Measurements from ENCODE around the gene SDCBP2. TPM values are rescaled to one million over a fixed set of nuclear protein-coding genes. Genes with fewer than 3 reads are reported as not detected.
A peak's percentile ranks its signal among the peaks of the same experiment; 100 is the strongest.

Gene SDCBP2
- total RNA-seq, 4 donors from 2014 or later = 132 to 427 (median 300) TPM

DNA sequence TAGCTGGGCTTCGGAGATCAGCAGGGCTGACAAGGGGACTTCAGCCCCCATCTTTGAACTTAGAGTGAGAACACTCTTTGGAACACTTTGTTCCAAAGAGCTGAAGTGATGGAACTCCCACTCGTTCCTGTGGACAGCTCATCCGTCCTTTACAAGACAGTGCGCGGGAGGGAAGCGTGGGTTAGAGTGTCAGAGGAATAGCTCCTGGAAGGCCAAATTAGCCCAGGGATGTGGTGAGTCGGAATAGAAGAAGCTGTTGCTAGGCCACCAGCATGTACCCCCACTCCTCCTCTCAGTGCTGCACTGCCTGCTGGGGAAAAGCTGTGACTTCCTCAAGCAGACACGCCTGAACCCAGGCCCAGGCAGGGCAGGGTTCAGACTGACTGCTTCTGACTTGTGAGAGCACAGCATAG lies 1.7 kb downstream of the SDCBP2 start:
- H3K4me3 ChIP-seq = peak overlapping the region in 1 of 4 donors; percentile 79
- no peaks in the 10 kb centered on the region for H3K27me3 ChIP-seq
- TF ChIP-seq POLR2AphosphoS5 (IDR thresholded peaks at IDR 0.05) = peak in 1 of 3 donors; percentile 72
- TF ChIP-seq EP300 (IDR thresholded peaks at IDR 0.05; ENCODE audit: low read depth) = no peak
- H3K27ac ChIP-seq = peak overlapping the region; percentile 93 to 99 (median 98)
- H3K4me1 ChIP-seq = peaks cover 39 to 63% (median 53%) of the 10 kb centered on the region in 4 donors
- H3K9me3 ChIP-seq = no peaks in the 10 kb centered on the region
- peak; percentile 41 for DNase-seq
- intact Hi-C loops (cut with DNase I; ENCODE audit: low total_unique reads) = no loop called here
- no peaks in the 10 kb centered on the region for H3K36me3 ChIP-seq
- WGBS, 2 donors (ENCODE audit: low coverage in 1 of 2) = 76% methylated on average over 8 of the region's 8 CpGs; no CpG with 5 or more reads in 1 of the 2 donors
- in situ Hi-C loops (cut with MboI; ENCODE audit: low pct_ligation_motif_present in 1 of 4, low pct_unique_long_range_greater_than_20kb in 1 of 4, low sequenced_read_pairs in 3 of 4) = no loop called here

DNA sequence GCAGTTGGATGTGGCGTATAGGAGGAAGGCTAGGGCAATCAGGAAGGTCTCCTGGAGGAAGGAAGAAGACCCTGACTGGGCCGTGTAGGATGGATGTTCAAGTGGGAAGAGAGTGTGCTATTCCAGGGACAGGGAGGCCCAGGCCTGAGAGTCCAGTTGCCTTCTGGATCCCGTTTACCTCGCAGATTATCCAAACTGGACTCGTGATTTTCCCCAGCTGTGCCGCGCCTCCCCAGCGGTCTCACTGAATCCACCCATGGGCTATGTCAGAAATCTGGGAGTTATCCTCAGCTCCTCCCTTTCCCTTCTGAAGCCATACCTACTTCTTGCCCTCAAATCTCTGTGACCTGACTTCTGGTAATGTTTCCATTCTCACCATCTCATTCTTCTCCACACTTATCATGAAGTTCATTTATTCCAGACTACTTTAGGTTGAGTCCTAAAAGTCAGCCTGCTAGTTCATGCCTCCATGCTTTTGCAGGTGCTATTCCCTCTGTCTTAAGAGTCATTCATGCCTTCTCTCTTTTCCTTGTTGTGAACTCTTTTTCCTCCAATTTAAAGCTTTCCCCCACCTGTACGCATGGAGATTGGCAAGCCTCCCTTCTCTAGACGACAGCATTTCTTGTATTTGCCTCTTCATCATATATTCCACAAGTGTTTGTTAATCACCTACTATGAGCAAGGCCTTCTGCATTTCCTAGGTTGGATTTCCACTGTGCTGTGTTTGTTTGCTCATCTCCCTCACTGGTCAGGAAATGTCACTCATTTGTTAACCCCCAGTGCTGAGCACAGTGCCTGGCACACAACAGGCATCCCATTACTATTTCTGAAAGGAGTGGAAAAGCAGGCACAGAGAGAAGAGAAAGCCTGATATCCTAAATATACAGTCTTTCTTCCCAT lies 2.7 kb downstream of the SDCBP2 start:
- no peaks in the 10 kb centered on the region for H3K27me3 ChIP-seq
- intact Hi-C loops (cut with DNase I; ENCODE audit: low total_unique reads) = no loop called here

DNA sequence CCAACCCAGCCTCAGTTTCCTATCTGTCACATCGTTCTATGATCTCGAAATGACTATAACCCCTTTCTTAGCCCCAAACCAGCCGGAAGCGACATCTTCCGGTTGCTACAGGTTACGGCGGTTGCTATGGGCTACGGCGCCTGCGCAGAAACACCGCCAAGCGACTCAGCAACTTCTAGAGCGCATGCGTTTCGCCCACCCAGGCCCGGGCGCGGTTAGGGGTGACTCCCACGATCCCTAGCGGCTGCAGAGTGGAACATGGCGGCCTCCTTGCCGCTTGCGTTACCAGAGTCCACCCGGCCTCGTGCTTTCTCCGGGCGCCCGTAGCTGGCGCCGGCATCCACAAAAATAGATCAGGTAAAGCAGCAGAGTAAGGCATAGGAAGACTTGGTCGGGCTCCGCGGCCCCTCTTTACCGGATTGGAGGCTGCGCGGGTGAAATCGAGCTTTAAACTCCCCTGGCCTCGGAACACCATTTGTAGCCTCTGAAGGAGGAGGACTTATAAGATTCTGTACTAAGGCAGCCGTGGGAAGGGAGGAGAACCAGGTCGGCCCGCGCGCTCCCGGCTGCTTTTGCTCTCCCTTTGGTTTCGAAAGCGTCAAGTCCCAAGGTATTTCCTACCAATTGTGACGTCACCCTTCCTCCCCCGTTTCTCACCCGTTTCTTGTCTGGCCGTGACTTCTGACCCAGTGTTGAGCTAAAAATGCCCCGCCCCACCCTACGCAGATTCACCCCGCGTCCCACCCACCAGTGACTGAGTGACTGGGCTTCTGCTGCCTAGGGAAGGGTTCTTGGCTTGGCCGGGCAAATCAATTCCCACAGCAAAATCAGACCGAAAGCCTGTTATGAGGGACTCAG lies 3.5 kb downstream of the SDCBP2 start:
- peaks cover 35 to 57% (median 49%) of the 10 kb centered on the region in 4 donors for H3K4me1 ChIP-seq
- intact Hi-C loops (cut with DNase I; ENCODE audit: low total_unique reads) (loop anchor here (2.0 kb wide), 1 partner anchor 67 kb away; the partner anchor contains the start of gene FKBP1A), in situ Hi-C loops (cut with MboI; ENCODE audit: low pct_ligation_motif_present in 1 of 4, low pct_unique_long_range_greater_than_20kb in 1 of 4, low sequenced_read_pairs in 3 of 4) (no loop called here)
- DNase-seq = peak; percentile 98
- peak overlapping the region; percentile 42 to 83 (median 78) for H3K4me3 ChIP-seq
- peak overlapping the region; percentile 93 to 99 (median 98) for H3K27ac ChIP-seq
- no peaks in the 10 kb centered on the region for H3K9me3 ChIP-seq
- 0% methylated on average over 34 of the region's 56 CpGs; no CpG with 5 or more reads in 1 of the 2 donors for WGBS, 2 donors (ENCODE audit: low coverage in 1 of 2)
- no peaks in the 10 kb centered on the region for H3K27me3 ChIP-seq
- peak; percentile 93 for TF ChIP-seq POLR2A (IDR thresholded peaks at IDR 0.05)
- TF ChIP-seq, protein P1, sequence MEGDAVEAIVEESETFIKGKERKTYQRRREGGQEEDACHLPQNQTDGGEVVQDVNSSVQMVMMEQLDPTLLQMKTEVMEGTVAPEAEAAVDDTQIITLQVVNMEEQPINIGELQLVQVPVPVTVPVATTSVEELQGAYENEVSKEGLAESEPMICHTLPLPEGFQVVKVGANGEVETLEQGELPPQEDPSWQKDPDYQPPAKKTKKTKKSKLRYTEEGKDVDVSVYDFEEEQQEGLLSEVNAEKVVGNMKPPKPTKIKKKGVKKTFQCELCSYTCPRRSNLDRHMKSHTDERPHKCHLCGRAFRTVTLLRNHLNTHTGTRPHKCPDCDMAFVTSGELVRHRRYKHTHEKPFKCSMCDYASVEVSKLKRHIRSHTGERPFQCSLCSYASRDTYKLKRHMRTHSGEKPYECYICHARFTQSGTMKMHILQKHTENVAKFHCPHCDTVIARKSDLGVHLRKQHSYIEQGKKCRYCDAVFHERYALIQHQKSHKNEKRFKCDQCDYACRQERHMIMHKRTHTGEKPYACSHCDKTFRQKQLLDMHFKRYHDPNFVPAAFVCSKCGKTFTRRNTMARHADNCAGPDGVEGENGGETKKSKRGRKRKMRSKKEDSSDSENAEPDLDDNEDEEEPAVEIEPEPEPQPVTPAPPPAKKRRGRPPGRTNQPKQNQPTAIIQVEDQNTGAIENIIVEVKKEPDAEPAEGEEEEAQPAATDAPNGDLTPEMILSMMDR (IDR thresholded peaks at IDR 0.05) = peak; percentile 19 to 77 (median 35)
- no peak for TF ChIP-seq EP300 (IDR thresholded peaks at IDR 0.05; ENCODE audit: low read depth)
- TF ChIP-seq POLR2AphosphoS5 (IDR thresholded peaks at IDR 0.05) = peak; percentile 82 to 93 (median 91)
- no peaks in the 10 kb centered on the region for H3K36me3 ChIP-seq

More for the DNA sequence above, 2.7 kb downstream of the SDCBP2 start:
- TF ChIP-seq, protein P1 (IDR thresholded peaks at IDR 0.05) = no peak
- peak overlapping the region; percentile 93 to 99 (median 98) for H3K27ac ChIP-seq
- in situ Hi-C loops (cut with MboI; ENCODE audit: low pct_ligation_motif_present in 1 of 4, low pct_unique_long_range_greater_than_20kb in 1 of 4, low sequenced_read_pairs in 3 of 4) = no loop called here
- peak overlapping the region; percentile 42 to 83 (median 78) for H3K4me3 ChIP-seq
- no peaks in the 10 kb centered on the region for H3K9me3 ChIP-seq
- H3K36me3 ChIP-seq = no peaks in the 10 kb centered on the region
- DNase-seq = peak; percentile 33
- peaks cover 39 to 63% (median 53%) of the 10 kb centered on the region in 4 donors for H3K4me1 ChIP-seq
- WGBS, 2 donors (ENCODE audit: low coverage in 1 of 2) = 31 to 100% methylated on average over 2 to 10 of the region's 10 CpGs

DNA sequence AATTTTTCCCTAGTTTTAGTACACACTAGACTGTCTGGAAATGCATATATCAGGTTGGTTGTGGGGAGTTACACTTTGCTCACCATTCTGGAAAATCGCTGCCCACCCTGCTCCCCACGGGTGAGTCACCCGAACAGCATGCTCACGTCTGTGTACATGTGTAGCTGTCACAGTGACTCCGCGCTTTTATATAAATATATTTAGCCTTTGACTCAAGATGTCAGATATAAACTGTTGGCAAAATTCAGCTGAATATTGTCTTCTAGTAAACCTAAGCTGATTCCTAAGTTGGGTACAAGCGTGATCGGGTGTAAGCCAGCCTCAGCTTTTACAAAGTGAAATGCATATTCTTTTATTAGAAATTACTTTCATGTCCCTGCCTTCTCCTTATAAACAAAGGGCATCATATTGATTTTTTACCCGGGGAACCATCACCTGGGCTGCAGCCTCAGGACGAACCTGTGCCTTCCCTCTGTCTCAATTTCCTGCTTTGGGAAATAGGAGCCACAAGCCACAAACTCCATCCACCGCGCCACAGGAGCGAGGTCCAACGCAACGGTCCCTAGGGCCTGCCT lies 4.3 kb downstream of the SDCBP2 start:
- in situ Hi-C loops (cut with MboI; ENCODE audit: low pct_ligation_motif_present in 1 of 4, low pct_unique_long_range_greater_than_20kb in 1 of 4, low sequenced_read_pairs in 3 of 4) (no loop called here), intact Hi-C loops (cut with DNase I; ENCODE audit: low total_unique reads) (loop anchor here (2.0 kb wide), 1 partner anchor 68 kb away; the partner anchor contains the start of gene FKBP1A)
- Histone ChIP-seq H3K4me1 (peaks cover 32 to 49% (median 44%) of the 10 kb centered on the region in 4 donors), H3K36me3 (no peaks in the 10 kb centered on the region), H3K27ac (peak overlapping the region; percentile 93 to 99 (median 98)), H3K9me3 (no peaks in the 10 kb centered on the region), H3K4me3 (peak overlapping the region; percentile 14 to 83 (median 78)), H3K27me3 (no peaks in the 10 kb centered on the region)
- no peak for DNase-seq
- TF ChIP-seq EP300 (IDR thresholded peaks at IDR 0.05; ENCODE audit: low read depth) (no peak), POLR2A (IDR thresholded peaks at IDR 0.05) (no peak), POLR2AphosphoS5 (IDR thresholded peaks at IDR 0.05) (no peak)
- TF ChIP-seq, protein P1 (IDR thresholded peaks at IDR 0.05) = no peak
- 13 to 25% methylated on average over 8 to 15 of the region's 15 CpGs for WGBS, 2 donors (ENCODE audit: low coverage in 1 of 2)
